Astrocyte (in vitro differentiated cells and primary cell): ENCODE data around the gene GRAMD2A. TPM values are rescaled to one million over a fixed set of nuclear protein-coding genes. Genes with fewer than 3 reads are reported as not detected.
A peak's percentile ranks its signal among the peaks of the same experiment; 100 is the strongest.

Experiments used
- DNase-seq: peaks from one replicate; pipeline ENCODE4 v3.0.0-alpha.2; 2010; ENCODE audit warnings: low read depth
- FAIRE-seq: peaks from 2 replicates; lab custom pipeline; 2011; peaks lifted over from hg19 to GRCh38; lab: Jason Lieb, UNC
- H2AFZ ChIP-seq: 2 replicates; pipeline ENCODE4 v1.6.0; 2012; ENCODE audit warnings: low read depth, low read length, inconsistent platforms
- H3K27ac ChIP-seq: 2 replicates; pipeline ENCODE4 v1.5.1; 2011; ENCODE audit warnings: low read depth, low read length, inconsistent platforms
- H3K27me3 ChIP-seq: 2 replicates; pipeline ENCODE4 v1.6.0; 2011; ENCODE audit warnings: low read length, inconsistent platforms; ENCODE audit not compliant: insufficient read depth
- H3K36me3 ChIP-seq: 2 replicates; pipeline ENCODE4 v1.5.1; 2011; ENCODE audit warnings: low read length, inconsistent platforms; ENCODE audit not compliant: insufficient read depth
- H3K4me1 ChIP-seq: 2 replicates; pipeline ENCODE4 v1.5.1; 2011; ENCODE audit warnings: low read length, inconsistent platforms; ENCODE audit not compliant: insufficient read depth
- H3K4me2 ChIP-seq: 2 replicates; pipeline ENCODE4 v1.6.0; 2012; ENCODE audit warnings: low read length, inconsistent platforms
- H3K4me3 ChIP-seq: 2 replicates; pipeline ENCODE4 v1.5.1; 2011; ENCODE audit warnings: low read depth, mild to moderate bottlenecking, low read length, inconsistent platforms; ENCODE audit not compliant: insufficient read depth
- H3K79me2 ChIP-seq: 2 replicates; pipeline ENCODE4 v1.6.0; 2012; ENCODE audit warnings: mild to moderate bottlenecking, low read length, inconsistent platforms; ENCODE audit not compliant: insufficient read depth
- H3K9ac ChIP-seq: 2 replicates; pipeline ENCODE4 v1.6.0; 2012; ENCODE audit warnings: mild to moderate bottlenecking, low read length, inconsistent platforms
- H3K9me3 ChIP-seq: 2 replicates; pipeline ENCODE4 v1.5.1; 2012; ENCODE audit warnings: low read depth, mild to moderate bottlenecking, low read length, inconsistent platforms; ENCODE audit not compliant: insufficient read depth
- H4K20me1 ChIP-seq: 2 replicates; pipeline ENCODE4 v1.6.0; 2012; ENCODE audit warnings: low read length, inconsistent platforms; ENCODE audit not compliant: insufficient read depth
- H3K27ac Mint-ChIP-seq: one replicate; pipeline ENCODE4 v1.8.0; 2021; ENCODE audit warnings: mild to moderate bottlenecking, mixed read lengths; ENCODE audit not compliant: unreplicated experiment
- H3K27me3 Mint-ChIP-seq: one replicate; pipeline ENCODE4 v1.8.0; 2021; ENCODE audit warnings: low read depth, mixed read lengths; ENCODE audit not compliant: unreplicated experiment
- H3K36me3 Mint-ChIP-seq: one replicate; pipeline ENCODE4 v1.8.0; 2021; ENCODE audit warnings: low read depth, mixed read lengths; ENCODE audit not compliant: unreplicated experiment
- H3K4me1 Mint-ChIP-seq: one replicate; pipeline ENCODE4 v1.8.0; 2021; ENCODE audit warnings: low read depth, mixed read lengths; ENCODE audit not compliant: unreplicated experiment
- H3K4me3 Mint-ChIP-seq: one replicate; pipeline ENCODE4 v1.8.0; 2021; ENCODE audit warnings: mild to moderate bottlenecking, moderate library complexity, mixed read lengths; ENCODE audit not compliant: unreplicated experiment
- H3K9me3 Mint-ChIP-seq: one replicate; pipeline ENCODE4 v1.8.0; 2021; ENCODE audit warnings: mild to moderate bottlenecking, mixed read lengths; ENCODE audit not compliant: unreplicated experiment
- CTCF ChIP-seq: IDR thresholded peaks from 2 replicates; pipeline ENCODE4 v1.5.1; 2011; ENCODE audit warnings: low read depth, mild to moderate bottlenecking, inconsistent platforms, low read length, moderate library complexity; ENCODE audit not compliant: insufficient read depth
- EZH2 ChIP-seq: IDR thresholded peaks from 2 replicates; pipeline ENCODE4 v1.6.1; 2012; ENCODE audit warnings: mild to moderate bottlenecking, low read length, inconsistent platforms; ENCODE audit not compliant: insufficient read depth
- total RNA-seq: library from RNA; stranded (reverse); gene quantifications from 2 replicates; pipeline ENCODE4 v1.2.1, GENCODE V29; 2021

GRAMD2A gene
- total RNA-seq, 1 donor from 2014 or later, result 0.68 TPM

- Histone ChIP-seq H3K9me3 (no peaks in the 10 kb centered on the region), H3K9ac (peak overlapping the region; percentile 71), H3K27me3 (no peaks in the 10 kb centered on the region), H3K4me1 (peaks cover 11% of the 10 kb centered on the region), H2AFZ (peak overlapping the region; percentile 79), H3K27ac (no peak overlapping the region), H3K4me3 (peak overlapping the region; percentile 57), H3K79me2 (no peaks in the 10 kb centered on the region), H4K20me1 (no peaks in the 10 kb centered on the region), H3K36me3 (no peaks in the 10 kb centered on the region), H3K4me2 (peak overlapping the region; percentile 95)
- FAIRE-seq, result peak; percentile 93
- Mint-ChIP-seq H3K36me3 (no peaks in the 10 kb centered on the region), H3K27ac (no peak overlapping the region), H3K4me1 (peaks cover 5% of the 10 kb centered on the region), H3K27me3 (peaks cover 7% of the 10 kb centered on the region), H3K4me3 (no peak overlapping the region), H3K9me3 (no peaks in the 10 kb centered on the region)
- DNase-seq, result peak; percentile 52
- TF ChIP-seq EZH2 (no peak), CTCF (peak; percentile 95)
These were observed 41.7 kb downstream of the GRAMD2A start for GRCh38 chr15:72155635-72156616.

GRCh38 chr15:72155003-72155621 lies 42.5 kb downstream of the GRAMD2A start:
- no peaks in the 10 kb centered on the region for H3K9me3 ChIP-seq
- H3K4me3 ChIP-seq, result peak overlapping the region; percentile 57
- H3K4me2 ChIP-seq, result peak overlapping the region; percentile 95
- H3K9me3 Mint-ChIP-seq, result no peaks in the 10 kb centered on the region
- H3K27me3 Mint-ChIP-seq, result peaks cover 7% of the 10 kb centered on the region
- H3K9ac ChIP-seq, result peak overlapping the region; percentile 71
- H3K4me1 ChIP-seq, result peaks cover 11% of the 10 kb centered on the region
- TF ChIP-seq EZH2 (no peak), CTCF (no peak)
- no peaks in the 10 kb centered on the region for H3K36me3 ChIP-seq
- H3K27ac Mint-ChIP-seq, result no peak overlapping the region
- H2AFZ ChIP-seq, result peak overlapping the region; percentile 79
- H3K36me3 Mint-ChIP-seq, result no peaks in the 10 kb centered on the region
- H3K79me2 ChIP-seq, result no peaks in the 10 kb centered on the region
- no peaks in the 10 kb centered on the region for H4K20me1 ChIP-seq
- no peak for FAIRE-seq
- no peak overlapping the region for H3K4me3 Mint-ChIP-seq
- H3K4me1 Mint-ChIP-seq, result peaks cover 5% of the 10 kb centered on the region
- H3K27me3 ChIP-seq, result no peaks in the 10 kb centered on the region
- no peak overlapping the region for H3K27ac ChIP-seq
- DNase-seq, result peak; percentile 13
